Measurements from ENCODE around the gene FCGR3B.
"Not testable (repeated sequence)": the region's sequence is repeated elsewhere in the genome, so short reads cannot be mapped to it uniquely, and the experiment has no call there.

DNA sequence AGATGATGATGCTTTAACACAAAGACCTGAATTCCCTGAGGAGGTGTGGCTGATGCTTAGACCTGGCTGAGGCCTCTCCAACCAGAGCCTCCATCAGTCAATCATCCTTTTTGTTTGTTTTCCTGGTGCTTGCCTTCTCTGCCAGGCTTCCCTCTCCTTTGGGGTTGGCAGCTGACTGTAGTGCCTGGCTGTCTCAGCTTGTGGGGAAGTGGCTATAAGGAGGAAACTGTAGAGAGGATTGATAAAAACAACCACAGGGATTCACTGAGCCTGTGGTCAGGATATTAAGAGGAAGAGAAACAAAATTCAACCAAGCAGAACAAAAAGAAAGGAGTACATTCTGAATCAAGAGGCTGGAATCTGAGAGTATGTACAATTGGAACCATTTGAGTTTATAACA lies 54.3 kb downstream of the FCGR3B start:
- TF ChIP-seq KLF16 (tag by site-specific recombination; IDR thresholded peaks at IDR 0.05); ZNF23 (tag by site-specific recombination; IDR thresholded peaks at IDR 0.05; ENCODE audit: borderline replicate concordance); ZBTB7A (tag by site-specific recombination; IDR thresholded peaks at IDR 0.05; ENCODE audit: low read depth); ZNF37A (tag by site-specific recombination; IDR thresholded peaks at IDR 0.05); TCF7L2 (IDR thresholded peaks at IDR 0.05; ENCODE audit: borderline replicate concordance, low read depth, low read length): not testable (repeated sequence)
- TF ChIP-seq, protein P1, sequence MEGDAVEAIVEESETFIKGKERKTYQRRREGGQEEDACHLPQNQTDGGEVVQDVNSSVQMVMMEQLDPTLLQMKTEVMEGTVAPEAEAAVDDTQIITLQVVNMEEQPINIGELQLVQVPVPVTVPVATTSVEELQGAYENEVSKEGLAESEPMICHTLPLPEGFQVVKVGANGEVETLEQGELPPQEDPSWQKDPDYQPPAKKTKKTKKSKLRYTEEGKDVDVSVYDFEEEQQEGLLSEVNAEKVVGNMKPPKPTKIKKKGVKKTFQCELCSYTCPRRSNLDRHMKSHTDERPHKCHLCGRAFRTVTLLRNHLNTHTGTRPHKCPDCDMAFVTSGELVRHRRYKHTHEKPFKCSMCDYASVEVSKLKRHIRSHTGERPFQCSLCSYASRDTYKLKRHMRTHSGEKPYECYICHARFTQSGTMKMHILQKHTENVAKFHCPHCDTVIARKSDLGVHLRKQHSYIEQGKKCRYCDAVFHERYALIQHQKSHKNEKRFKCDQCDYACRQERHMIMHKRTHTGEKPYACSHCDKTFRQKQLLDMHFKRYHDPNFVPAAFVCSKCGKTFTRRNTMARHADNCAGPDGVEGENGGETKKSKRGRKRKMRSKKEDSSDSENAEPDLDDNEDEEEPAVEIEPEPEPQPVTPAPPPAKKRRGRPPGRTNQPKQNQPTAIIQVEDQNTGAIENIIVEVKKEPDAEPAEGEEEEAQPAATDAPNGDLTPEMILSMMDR (tag by site-specific recombination; IDR thresholded peaks at IDR 0.05): not testable (repeated sequence)
